HG03025 (cell line): ENCODE data around the gene SIX3.

ENCODE experiments used
- ATAC-seq: cut with Tn5 transposase; IDR thresholded peaks from one replicate; pipeline ENCODE4 v1.9.1; 2021; ENCODE audit warnings: mild to moderate bottlenecking, moderate library complexity; ENCODE audit not compliant: unreplicated experiment, low FRiP score

SIX3 gene

GRCh38 chr2:44930274-44931197 lies 11.0 kb upstream of the SIX3 start:
- ATAC-seq = no peak

DNA sequence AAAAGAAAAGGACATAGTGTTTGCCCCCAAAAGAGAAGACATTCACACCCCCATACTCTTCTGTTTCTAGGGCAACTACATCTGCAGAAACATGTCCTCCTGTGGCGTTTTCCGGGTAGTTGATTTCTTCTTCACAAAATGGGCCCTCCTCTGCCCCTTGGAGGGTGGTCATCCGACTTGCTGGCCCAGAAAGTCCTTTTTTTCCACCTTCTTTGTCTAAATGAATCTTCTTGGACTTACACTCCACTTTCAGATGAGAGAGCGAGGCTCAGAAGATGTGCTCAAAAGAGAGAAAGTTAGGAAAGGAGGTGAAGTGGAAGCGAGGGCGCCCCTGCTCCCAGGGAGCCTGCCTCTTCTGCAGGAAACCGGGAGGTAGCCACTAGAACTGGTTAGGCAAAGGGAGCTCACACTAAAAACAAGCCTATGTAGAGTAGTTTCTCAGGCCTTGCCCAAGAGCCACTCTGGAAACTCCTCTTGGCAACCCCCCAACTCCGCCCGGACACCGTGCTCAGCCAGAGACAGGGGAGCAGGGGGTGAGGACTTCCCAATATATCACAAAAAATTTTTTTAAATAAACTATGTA lies 10.2 kb upstream of the SIX3 start:
- ATAC-seq = no peak

- no peak for ATAC-seq
Observed at GRCh38 chr2:44932079-44932478, 9.4 kb upstream of the SIX3 start.

DNA sequence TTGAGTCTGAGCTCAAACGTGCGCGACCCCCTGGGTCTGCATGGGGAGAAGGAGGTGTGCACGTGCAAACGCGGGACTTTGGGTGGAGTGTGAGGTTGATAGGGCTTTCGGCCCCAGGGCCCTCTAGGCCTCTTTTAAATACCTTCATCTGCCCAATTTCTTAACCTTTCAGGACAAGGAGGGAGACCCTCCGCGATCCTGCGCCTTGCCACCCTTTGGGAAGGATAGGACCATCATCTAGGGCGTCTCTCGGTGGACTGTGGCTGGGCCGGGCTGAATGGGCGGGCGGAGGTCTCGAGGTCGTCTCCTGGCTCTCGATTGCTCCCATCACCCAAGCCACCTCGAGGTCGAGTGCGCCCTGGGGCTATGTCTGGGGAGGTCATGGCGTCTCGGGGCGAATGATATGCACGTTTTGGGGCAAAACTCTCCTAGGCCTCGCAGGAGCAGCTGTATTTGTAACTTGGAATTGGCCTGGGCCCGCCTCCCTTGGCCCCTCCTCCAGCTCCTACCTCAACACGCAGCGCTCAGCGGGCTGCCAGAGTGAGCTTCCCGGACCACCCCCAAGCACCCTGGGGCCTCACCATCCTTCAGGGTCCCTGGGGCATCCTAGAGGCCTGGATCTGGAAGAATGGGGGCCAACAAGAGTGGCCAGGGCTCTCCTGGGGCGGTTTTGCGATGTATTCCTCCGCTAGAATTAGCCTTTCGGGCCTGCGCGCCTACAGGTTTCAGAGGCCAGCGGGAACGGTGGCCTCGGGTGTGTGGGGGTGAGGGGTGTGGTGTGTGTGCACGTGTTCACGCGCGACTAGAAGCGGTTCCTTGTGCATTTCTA lies 8.7 kb upstream of the SIX3 start:
- ATAC-seq = no peak

- no peak for ATAC-seq
Observed at GRCh38 chr2:44933434-44933951, 8.0 kb upstream of the SIX3 start.

GRCh38 chr2:44934038-44934982 lies 7.2 kb upstream of the SIX3 start:
- ATAC-seq = no peak

DNA sequence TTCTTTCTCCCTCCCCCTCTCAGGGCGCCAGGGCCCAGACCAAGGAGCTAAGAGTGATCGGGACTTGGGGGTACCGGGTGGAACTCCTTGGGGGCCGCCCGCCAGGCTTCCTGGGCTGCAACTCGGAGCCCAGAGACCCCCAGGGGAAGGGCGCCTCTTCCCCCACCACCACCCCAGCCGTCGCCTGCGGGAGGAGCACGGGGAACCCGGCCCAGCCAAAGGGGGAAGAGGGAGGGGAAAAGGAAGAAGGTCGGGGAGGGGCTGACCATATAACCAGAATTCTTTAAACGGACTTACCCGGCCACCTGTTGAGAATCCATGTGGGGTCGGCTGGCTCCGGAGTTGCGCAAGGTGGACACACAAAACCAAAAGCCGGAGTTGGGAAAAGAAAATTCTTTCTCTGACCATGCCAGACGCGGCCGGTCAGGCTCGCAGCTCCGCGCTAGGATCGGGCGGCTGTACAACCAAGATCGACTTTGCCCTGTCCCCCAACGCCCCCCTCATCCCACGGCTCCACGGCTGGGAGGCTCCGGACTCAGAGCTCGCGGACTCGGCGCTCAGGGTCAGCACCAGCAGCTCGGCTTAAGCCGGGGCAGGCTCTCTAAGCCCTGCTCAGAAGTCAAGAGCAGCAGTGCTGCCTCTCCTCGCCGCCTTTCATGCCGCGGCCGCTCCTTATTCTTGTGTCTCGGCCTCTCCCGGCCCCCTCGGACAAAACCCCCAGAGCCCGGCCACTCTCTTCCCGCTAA lies 6.3 kb upstream of the SIX3 start:
- no peak for ATAC-seq

GRCh38 chr2:44935729-44936098 lies 5.8 kb upstream of the SIX3 start:
- no peak for ATAC-seq

DNA sequence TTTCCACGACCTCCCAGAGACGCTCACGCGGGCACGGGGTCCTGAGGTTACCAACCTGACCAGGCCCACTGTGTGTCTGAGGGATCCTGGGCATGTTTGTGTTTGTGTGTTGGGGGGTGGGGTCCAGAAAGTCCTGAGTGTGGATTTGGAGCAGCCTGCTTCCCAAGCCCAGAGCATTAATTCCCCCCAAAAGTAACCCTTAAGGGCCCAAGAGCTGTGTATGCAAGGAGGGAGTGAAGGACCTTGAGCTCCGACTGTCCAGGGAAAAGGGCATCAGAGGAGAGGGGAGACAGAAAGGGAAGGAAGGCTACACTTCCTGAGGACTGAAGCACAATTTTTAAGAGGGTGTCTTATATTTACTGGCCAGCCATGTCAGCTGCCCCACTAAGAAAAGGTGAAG lies 5.2 kb upstream of the SIX3 start:
- ATAC-seq = no peak

- ATAC-seq = no peak
Observed at GRCh38 chr2:44936715-44937687, 4.5 kb upstream of the SIX3 start.

- no peak for ATAC-seq
Observed at GRCh38 chr2:44937688-44938240, 3.7 kb upstream of the SIX3 start.

- ATAC-seq = no peak
Observed at GRCh38 chr2:44938287-44939105, 3.0 kb upstream of the SIX3 start.

GRCh38 chr2:44939106-44940048 lies 2.1 kb upstream of the SIX3 start:
- no peak for ATAC-seq

DNA sequence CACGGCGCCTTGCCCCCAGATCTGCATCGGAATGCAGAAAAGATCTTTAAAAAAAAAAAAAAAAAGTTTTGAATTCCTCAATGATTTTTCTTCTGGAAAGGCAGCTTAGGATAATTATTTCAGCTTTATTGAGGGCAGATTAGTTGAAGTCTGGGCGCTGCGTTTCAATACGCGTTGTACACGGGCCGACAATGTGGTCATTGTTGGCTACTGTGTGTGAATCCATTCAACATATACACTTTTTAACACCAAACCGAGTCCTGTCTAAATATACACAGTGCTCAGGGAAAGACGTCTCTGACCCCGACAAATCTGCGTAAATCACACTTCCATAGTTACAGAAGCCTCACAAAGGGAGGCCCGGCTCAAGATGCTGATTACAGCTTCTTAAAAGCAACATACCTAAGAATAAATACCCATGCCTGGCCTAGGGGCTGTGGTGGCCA lies 1.4 kb upstream of the SIX3 start:
- no peak for ATAC-seq

GRCh38 chr2:44940732-44941464 lies 604 bp upstream of the SIX3 start:
- no peak for ATAC-seq
